Activated T-helper 9 cell treated with anti-CD3 and anti-CD28 coated beads, Interleukin-2, amount 50 U/mL, for 16 hours (primary cell): ENCODE results near the gene IGFALS.

Source experiments
- DNase-seq: peaks from one replicate; pipeline ENCODE4 v3.0.0-alpha.2; 2020; ENCODE audit warnings: low read depth

Gene IGFALS

DNA sequence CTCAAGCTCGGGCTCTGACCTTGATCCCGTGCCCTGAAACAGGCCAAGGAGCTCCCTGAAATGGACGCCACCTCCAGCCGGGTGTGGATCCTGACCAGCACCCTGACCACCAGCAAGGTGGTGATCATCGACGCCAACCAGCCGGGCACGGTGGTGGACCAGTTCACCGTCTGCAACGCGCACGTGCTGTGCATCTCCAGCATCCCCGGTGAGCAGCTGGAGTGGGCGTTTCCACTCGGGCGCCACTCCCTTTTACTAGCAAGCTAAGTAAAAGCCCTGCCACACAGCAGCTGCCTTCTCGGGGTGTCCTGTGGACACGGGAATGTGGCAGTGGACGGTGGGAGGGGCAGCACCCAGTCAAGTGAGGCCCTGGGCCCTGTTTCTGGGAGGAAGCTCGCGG, 28.5 kb downstream of the IGFALS start:
- DNase-seq: no peak

DNA sequence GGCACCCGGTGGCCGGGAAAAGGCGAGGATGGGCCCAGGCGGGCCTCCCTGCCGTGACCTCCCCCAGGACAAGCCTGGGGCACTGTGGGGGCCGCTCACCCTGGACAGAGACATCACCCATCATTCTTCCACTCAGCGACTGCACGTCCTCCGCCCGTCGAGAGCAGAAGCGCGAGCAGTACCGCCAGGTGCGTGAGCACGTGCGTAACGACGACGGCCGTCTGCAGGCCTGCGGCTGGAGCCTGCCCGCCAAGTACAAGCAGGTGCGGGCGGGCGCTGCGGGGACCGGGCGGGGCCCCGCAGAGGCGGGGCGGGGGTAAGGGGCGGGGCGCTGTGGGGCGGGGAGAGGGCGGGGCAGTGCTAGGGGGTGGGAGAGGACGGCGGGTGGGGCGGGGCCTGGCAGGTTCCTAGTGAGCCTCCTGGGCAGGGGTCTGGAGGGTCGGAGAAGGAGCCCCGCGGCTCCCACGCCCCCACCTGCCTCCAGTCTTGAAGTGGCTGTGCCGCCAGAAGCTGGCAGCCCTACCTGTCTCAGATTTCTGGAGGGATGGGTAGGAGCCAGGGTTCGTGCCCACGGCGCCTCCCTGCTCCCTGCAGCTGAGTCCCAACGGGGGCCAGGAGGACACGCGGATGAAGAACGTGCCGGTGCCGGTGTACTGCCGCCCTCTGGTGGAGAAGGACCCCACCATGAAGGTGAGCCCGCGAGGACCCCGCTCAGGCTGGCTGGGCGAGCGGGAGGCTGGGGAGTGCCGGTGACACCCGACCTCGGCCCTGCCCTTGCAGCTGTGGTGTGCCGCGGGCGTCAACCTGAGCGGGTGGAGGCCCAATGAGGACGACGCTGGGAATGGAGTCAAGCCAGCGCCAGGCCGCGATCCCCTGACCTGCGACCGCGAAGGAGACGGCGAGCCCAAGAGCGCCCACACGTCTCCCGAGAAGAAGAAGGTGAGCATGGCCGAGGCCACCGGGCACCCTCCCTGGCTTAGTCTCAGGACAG, 29.7 kb downstream of the IGFALS start:
- no peak for DNase-seq

DNA sequence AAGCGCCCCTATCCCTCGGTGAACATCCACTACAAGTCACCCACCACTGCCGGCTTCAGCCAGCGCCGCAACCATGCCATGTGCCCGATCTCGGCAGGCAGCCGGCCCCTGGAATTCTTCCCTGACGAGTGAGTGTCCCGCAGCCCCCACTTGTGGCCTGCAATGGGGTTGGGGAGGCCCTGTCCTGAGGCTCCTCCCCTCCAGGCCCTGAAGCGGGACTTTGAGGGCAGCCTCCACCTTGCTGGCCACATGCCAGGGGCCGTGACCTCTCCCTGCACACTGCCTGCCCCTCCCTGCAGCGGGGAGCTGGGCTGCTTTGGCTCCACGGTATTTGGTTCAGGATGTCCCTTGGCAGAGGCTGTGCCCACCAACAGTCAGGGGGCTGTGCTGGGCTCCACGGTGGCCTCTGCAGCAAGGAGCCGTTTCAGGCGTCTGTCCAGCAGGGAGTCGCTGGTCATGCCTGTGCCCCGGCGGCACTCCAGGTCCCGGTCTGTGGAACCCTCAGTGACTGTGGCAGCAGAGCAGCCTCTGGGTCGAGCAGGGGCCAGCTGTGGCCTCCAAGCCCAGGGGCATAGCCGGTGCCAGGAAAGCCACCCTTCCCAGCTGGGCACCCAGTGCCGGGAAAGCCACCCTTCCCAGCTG, 30.5 kb downstream of the IGFALS start:
- no peak for DNase-seq

DNA sequence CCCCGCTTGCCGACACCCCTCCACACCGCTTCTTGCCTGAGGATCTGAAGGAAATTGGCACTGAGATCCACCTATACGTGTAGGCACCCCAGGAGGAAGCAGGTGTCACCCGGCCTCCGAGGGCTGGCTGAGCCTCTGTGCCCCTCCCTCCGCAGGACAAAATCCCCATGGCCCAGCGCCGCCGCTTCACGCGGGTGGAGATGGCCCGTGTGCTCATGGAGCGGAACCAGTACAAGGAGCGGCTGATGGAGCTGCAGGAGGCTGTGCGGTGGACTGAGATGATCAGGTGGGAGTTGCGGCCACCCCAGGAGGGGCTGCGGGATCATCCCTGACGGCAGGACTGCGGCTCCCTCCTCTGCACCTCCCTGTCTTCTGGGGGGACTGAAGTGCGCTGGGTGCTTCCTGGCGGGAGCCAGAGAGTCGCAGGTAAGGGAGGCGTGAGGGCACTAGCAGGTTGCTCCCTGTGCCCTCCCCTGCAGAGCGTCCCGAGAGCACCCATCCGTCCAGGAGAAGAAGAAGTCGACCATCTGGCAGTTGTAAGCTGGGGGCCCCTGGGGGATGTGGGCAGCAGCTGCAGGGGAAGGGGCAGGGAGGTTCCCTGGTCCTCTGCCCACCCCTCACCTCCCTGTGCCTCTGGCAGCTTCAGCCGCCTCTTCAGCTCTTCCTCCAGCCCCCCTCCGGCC, 31.2 kb downstream of the IGFALS start:
- DNase-seq: no peak

DNA sequence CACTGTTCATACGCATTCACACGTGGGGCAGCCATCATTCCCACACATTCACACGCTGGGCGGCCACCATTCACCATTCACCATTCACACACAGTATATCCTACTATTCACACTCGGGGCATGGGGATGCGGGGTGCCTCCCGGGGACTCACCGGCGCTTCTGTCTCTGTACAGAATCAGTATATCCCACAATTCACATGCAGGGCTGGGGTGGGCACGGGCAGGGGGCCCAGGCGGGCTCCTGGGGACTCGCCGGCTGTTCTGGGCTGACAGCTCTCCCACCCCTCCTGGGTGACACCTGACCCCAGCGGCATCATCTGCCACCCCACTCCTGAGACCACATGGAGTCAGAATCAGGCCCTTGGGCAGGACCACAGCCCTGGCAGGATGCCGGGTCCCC, 31.8 kb downstream of the IGFALS start:
- DNase-seq: no peak

DNA sequence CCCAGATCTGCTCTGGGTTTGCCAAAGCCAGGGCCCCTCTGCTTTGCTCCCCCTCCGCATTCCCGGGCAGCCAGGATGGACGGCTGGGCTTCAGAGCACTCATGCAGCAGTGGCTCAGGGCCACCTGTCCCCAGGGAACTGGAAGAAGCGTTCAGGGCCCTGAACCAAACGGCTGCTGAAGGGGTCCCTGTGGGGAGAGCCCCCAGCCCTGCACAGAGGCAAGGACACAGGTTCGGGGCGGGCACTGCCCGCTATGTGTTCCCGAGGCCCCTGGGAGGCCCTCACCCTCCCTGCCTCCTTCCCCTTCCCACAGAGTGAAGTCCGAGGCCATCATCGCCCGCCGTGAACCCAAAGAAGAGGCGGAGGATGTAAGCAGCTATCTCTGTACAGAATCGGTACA, 32.6 kb downstream of the IGFALS start:
- no peak for DNase-seq

DNA sequence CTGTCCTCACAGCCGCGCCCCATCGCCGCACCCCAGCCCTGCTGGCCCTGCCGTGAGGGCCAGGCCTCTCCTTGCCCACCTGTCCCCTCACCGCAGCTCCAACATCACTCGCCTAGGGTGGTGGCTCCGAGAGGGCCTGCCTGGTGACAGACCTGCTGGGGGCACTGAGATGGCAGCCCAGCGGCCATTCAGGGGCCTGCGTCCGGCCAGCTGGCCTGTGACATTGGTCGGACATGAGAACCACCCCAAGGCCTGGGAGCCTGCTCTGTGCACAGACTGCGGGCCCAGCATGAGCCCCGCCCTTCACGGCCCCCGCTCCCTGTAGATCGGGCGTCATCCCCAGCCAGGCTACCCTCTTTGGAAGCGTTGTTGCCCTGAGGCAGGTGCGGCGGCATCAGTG, 34.0 kb downstream of the IGFALS start:
- no peak for DNase-seq

DNA sequence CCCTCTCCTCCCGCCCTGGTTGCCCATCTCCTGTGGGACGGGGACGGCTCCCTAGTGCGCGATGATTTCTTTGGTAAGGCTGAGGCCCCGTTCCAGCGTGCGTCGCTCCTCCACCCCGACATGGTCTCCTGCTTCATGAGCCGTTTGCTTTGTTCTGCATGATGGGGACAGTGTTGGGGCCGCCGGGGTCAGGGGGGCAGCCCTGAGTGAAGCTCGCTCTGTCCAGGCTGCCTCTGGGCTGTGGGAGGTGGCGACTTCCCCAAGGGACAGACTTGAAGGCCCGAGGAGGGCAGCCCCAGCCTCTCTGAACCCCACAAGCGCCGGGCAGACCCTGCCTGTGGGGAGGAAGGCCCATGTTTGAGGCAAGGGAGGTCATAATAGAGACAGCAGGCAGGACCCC, 34.6 kb downstream of the IGFALS start:
- DNase-seq: no peak

DNA sequence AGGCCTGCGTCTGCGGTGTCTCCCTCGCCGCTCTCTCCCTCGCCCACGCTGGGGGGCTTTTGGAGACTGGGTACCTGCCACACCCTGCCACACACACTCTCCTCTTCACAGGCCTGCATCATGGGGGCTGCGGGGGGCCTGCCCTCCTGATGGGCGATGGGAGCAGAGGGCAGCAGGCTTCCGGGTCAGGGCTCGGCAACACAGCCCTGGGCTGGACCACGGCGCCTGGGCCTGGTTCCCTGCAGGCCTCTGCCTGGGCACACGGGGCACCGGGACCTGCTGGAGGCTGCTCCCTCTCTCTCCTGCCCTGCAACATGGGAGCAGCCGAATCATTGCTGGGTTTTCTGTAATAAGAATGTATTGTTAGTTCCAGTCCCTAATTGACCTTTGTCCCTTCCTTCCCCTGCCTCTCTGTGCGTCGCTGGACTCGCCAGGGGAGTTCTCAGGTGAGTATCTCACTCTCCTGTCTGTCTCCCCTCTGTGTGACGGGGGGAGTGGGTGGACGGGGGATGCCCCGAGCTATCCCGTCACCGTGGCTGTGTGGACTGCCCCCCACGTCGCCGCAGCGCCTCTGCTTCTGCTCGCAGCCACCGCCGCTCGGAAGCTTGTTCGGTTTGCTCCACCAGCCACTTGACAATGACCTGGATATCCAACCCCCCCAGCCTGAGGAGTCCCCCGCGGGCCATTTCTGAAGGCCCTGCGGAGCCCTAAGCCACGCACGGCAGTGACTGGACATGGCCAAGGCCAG, 35.6 kb downstream of the IGFALS start:
- no peak for DNase-seq

DNA sequence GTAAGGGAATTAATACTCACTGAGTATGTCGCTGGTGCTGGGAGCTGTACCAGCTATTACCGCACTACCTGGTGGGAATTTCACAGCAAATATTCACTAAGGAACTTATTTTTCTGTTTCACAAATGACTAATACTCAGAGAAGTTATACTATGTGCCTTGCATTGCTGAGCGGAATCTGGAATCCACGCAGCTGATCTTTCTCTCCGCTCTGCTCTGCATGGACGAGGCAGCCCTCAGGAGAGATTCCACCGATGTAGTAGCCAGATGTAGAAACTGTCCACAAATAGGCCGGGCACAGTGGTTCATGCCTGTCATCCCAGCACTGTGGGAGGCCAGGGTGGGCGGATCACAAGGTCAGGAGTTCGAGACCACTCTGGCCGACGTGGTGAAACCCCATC, 39.3 kb downstream of the IGFALS start:
- DNase-seq: no peak

DNA sequence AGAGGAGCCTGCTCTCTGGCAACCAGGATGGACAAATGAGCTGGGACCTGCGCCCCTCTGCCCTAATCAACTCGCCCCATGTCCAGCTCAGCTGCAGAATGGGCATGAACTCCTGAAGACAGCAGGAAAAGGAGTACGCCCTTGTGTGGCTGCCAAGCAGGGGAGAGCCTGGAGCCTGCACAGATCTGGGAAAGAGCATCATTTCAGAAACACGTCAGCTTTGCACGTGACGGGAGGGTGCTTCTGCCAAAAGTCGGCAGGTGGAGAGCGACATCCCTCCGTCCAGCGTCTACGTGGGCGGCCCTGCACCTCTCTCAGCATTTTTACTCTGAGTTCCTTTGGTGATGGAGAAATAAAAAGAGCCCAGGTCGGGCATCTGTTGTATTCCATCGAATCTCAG, 40.7 kb downstream of the IGFALS start:
- no peak for DNase-seq

DNA sequence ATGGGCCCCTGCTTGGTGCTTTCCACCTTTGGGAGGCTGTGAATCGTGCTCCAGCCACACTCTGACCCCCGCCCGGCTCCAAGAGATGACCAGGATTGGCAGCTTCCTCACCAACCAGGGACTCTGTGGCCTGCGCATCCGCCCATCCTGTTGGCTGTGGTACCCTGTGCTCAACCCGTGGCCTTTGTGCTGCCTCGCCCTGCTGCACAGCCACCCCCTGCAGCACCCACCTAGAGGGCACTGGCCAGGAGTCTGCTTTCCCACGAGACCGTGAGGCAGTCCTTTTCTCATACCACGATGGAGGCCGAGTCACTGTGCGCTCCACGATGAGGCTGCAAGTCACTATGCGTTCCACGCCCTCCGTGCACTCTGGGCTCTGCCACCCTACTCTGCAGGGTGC, 41.6 kb downstream of the IGFALS start:
- DNase-seq: no peak

DNA sequence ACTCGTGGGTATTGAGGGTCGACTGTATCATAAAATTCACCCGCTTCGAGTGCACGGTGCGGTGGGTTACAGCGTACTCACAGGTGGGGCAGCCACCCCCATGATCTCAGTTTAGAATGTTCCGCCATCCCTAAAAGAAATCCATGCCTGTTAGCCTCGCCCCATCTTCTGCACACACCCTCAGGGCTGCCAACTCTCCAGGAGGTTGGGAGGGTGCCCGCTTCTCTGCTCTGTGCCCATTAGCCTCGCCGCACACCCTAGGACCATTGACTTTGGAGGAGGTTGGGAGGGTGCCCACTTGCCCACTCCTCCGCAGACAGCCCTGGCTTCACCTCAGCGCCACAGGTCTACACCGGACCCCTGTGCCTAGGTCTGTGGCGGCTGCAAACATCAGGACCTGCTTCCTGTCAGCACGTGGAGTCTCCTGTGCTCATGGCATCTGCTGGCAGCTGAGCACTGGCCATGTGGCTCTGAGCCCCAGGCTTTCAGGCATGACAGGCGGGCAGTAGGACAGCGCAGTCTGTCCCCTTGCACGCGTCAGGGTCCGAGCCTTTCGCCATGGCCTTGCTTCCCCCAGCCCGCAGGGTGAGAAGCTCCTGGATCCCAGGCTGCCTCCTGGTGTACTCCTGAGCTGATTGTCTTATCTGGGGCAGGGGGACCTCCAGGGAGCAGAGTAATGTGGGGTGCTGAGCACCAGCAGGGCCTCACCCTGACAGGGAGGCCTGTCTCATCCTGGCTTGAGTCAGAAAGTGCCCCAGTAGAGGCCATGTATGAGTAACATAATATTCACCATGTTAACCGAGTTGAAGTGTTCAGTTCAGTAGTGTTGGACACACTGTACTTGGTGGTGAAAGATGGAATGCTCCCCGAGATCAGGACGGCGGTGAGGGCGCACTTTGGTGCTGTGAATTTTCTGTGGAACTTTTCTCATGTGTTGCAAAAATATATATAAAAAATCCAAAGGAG, 44.1 kb downstream of the IGFALS start:
- DNase-seq: no peak

DNA sequence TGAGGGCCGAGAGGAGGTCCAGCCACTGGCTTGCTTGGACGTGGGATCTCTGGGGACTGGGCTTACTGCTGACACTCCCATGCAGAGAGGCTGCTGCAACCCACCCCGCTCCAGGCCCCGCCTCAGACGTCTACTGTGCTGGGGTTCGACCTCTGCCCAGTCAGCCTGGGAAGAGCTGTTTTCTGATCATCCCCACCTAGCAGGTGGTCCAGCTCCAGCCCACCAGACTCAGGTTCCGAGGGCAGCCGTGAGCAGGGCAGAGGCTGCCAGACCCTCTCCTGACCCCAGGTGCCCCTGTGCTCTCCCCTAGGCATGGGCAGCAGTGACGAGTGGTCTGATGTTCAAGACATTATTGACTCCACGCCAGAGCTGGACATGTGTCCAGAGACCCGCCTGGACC, 45.6 kb downstream of the IGFALS start:
- no peak for DNase-seq

DNA sequence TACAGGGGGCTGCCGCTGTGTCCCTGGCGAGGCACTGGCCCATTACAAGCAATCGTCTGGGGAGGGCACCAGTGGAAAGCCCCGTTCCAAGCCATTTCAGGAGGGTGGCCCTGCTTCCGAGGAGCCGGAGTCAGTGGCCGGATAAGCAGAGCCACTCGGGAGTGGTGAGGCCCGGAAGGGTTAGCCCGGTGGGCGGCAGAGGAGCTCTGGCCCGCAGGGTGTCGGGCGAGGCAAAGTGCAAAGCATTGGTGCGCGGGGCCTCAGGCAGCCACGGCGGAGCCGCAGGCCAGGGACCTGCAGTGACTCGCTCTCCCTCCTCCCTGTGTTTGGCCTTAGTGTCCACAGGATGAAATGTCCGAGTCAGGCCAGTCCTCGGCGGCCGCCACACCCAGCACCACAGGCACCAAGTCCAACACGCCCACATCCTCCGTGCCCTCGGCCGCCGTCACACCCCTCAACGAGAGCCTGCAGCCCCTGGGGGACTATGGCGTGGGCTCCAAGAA, 46.8 kb downstream of the IGFALS start:
- no peak for DNase-seq

DNA sequence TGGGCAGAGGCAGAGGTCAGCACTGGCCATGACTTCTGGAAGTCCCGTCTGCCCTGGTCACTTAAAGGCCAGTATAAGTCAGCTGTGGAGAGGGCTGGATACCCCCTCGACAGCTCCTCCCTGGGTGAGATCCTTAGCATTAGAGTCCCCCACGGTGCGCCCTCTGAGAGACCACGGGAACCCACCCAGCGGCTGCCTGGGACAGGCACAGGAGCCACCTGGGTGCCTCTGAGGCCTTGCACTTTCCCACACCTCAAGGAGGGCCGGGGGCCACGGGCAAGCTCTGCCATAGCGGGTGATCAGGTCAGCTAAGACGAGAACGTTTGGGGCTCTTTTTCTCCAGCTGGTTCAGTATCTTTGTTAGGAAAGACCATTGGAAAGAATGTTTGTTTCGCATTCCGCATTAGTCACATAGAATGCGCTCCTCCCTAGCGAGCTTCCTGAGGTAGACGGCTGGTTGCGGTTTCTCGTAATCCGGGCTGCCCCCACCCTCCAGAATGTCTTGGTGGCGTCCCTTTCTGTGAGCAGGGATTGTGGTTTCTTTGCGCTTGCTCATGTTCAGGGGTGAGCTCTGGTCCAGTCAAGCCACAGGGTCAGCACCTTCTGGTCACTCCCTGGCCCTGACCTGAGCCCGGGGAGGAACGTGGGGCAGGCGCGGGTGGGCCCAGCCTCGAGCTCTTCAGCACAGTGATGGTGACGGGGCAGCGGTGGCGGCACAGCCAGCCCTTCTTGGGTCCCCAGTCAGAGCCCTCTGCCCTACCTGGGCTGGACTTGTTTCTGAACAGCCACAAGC, 47.4 kb downstream of the IGFALS start:
- no peak for DNase-seq

DNA sequence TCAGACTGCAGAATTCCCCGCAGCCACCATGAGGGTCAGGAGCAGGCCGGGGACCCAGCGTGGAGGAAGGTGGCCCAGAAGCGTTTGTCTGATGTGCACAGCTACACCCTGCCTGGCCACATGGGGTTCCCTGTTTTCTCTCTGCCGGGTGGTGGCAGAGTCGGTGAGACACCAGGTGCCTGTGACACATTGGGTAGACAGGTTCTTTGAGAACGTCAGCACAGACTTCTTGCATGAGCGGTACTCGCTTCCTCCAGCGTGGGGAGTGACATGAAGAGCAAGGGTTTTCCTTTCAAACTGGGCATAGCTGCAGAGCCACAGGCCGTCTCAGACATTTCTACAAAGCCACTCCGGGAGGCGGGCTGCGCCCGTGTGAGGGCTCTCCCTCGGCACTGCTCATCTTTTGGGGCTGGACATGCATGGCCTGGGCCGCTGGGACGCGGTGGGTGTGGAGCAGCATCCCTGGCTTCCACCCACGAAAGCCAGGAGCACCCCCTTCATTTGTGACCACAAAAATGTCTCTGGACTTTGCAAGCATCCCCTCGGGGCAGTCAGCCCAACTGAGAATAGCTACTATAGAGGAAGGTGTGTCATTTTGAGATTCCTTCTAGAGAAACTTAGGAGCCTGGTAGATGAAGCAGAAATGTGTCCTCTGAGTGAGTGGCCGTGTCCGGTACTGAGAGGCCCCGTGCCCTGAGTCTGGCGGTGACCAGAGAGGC, 48.2 kb downstream of the IGFALS start:
- DNase-seq: no peak

DNA sequence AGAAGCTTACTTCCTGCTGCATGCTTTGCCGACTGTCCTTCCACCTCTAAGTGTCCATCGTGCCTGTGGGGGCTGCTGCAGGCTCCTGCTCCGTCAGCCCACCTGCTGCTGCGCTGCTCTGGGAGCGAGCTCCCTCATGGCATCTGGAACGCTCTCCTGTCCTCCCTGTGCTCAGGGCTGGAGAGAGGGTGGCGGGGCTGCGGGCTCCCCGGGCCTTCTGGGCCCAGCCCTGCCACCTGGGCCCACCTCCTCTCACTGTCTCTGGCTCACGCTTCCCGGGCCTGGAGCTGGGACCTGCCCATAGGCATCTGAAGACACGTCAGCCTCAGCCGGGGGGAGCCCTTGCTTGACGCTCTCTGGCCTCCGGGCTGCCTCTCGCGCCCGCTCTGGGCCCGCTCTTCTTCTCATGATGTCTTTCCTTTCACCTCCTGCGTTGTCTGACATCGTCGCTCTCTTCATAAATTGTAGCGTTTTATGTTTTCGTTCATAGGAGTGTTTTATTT, 49.1 kb downstream of the IGFALS start:
- DNase-seq: no peak
